Cardiac fibroblast (primary cell): ENCODE results near the gene PTP4A1.

Experiments used
- DNase-seq, 2 donors: peaks; one replicate each; pipeline versions ENCODE4 v3.0.0 to v3.0.0-alpha.2; 2010; ENCODE audit warnings: low read depth in 2 of 2
- H3K4me3 ChIP-seq, 2 donors: replicated peaks in 1 of 2; 1 replicate in 1 of 2; 2 replicates in 1 of 2; pipeline ENCODE4 v1.5.1; 2011; ENCODE audit warnings: low read depth in 2 of 2, low read length in 2 of 2, mild to moderate bottlenecking in 2 of 2, moderate library complexity in 1 of 2
- TF ChIP-seq, protein P1 (sequence below): IDR thresholded peaks from one replicate; pipeline ENCODE4 v1.5.1; 2011; ENCODE audit warnings: low read depth, mild to moderate bottlenecking, low read length, inconsistent platforms

Gene PTP4A1

DNA sequence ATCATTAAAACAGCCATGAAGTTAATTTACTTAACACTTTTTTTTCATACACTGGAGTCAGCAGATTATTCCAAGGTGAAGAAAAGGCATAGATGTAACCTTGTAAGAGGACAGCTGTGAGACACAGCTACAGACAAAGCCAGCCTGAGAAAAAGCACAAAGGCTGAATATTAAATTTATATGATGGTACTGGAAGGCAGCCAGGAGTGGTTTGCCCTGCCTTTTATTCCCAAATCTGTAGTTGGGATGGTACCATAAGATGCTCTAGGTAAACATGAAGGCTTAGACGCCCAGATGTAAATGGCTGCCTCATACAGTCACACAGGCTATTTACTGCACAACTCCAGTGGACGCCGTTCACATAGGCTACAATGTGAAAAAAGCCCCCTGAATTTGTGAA lies 42.1 kb upstream of the PTP4A1 start:
- TF ChIP-seq, protein P1, sequence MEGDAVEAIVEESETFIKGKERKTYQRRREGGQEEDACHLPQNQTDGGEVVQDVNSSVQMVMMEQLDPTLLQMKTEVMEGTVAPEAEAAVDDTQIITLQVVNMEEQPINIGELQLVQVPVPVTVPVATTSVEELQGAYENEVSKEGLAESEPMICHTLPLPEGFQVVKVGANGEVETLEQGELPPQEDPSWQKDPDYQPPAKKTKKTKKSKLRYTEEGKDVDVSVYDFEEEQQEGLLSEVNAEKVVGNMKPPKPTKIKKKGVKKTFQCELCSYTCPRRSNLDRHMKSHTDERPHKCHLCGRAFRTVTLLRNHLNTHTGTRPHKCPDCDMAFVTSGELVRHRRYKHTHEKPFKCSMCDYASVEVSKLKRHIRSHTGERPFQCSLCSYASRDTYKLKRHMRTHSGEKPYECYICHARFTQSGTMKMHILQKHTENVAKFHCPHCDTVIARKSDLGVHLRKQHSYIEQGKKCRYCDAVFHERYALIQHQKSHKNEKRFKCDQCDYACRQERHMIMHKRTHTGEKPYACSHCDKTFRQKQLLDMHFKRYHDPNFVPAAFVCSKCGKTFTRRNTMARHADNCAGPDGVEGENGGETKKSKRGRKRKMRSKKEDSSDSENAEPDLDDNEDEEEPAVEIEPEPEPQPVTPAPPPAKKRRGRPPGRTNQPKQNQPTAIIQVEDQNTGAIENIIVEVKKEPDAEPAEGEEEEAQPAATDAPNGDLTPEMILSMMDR, result no peak
- DNase-seq, result no peak
- H3K4me3 ChIP-seq, result no peak overlapping the region

DNA sequence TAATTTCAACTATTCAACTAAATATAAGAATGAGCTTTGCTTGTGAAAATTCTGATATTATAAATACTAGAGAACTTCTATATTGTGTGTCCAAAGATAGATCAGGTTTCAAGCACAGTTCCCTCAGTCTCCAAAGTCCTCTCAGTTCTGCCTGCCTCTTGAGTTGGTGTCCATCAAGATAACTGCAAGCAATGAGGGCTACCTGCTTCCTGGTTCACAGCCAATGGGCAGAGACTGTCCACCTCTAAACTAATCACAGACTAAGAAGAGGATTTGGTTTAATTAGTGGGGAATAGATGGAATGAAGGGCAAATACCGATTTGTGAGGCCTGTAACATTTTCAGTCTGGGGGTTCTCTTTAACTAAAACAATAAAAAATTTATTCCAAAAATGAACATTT lies 41.3 kb upstream of the PTP4A1 start:
- H3K4me3 ChIP-seq, result no peak overlapping the region
- TF ChIP-seq, protein P1, result no peak
- DNase-seq, result no peak

DNA sequence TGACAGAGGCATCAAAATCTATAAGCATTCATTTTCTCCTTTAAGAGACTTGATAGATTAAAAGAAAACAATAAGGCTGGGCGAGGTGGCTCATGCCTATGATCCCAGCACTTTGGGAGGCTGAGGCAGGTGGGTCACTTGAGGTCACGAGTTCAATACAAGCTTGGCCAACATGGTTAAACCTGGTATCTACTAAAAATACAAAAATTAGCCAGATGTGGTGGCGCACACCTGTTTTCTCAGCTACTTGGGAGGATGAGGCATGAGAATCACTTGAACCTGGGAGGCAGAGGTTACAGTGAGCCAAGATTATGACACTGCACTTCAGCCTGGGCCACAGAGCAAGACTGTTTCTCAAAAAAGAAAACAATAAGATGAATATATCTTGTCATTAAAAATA lies 39.3 kb upstream of the PTP4A1 start:
- DNase-seq, result no peak
- H3K4me3 ChIP-seq, result no peak overlapping the region
- TF ChIP-seq, protein P1, result no peak

DNA sequence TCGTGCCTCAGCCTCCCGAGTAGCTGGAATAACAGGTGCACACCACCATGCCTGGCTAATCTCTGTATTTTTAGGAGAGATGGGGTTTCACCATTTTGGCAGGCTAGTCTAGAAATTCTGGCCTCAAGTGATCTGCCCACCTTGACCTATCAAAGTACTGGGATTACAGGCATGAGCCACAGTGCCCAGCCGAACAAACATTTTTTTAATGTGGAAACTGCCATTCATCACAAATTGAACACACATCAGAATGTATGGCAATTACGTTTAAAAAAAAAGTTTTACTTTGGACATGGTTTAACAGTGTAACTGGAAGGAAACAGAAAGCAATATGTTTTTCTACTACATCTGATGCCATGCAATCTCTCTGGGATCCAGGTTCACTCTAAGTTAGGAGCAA lies 38.3 kb upstream of the PTP4A1 start:
- TF ChIP-seq, protein P1, result no peak

DNA sequence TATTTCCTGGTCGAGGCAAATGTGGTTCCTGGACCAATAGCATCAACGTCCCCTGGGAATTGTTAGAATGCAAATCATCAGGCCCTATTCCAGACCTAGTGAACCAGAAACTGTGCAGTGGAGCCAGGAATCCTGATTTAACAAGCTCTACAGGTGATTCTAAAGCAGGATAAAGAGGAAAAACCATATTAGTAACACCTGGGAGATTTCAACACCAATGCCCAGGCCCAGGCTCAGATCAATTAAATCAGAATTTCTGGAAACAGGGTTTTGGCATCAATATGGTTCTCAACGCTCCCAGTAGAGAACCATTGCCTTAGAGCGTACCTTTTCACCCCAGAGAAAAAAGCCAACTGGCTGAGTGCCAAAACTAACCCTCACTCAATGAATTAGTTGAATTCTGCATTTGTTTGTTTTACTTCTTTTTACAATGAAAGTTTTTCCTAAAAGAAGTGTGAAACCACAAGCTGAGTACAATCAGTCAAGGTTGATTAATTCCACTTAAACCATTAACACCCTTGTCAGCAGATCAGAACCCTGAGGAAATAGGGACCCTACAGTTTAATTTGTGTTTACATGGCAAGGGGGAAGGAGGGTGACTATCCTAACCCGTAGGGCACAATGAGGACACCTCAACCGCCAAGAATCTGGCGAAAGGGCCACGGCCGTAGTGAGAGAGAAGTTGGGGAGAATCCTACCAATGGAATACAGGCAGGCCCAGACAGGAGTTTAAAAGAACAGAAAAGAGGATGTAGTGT lies 34.9 kb upstream of the PTP4A1 start:
- H3K4me3 ChIP-seq, result no peak overlapping the region
- DNase-seq, result peak; percentile 8 to 49
- TF ChIP-seq, protein P1, result no peak

More for the DNA sequence above, 38.3 kb upstream of the PTP4A1 start:
- no peak overlapping the region for H3K4me3 ChIP-seq
- no peak for DNase-seq

DNA sequence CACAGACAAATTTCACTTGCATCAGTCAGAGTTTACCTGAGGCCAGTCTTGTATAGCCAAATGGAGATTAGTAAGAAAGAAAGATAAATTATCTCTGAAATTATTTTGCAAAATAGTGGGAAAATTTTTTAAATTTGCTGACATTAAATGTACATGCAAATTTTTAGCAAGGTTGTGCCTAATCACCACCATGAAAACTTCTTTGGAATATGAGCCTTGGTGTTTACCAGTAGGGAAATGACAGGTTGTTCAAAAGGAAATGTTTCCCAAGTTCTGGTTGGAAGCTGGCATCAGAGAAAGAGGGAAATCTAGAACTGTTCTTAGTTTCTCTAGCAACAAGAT lies 34.4 kb upstream of the PTP4A1 start:
- DNase-seq, result no peak
- H3K4me3 ChIP-seq, result no peak overlapping the region
- TF ChIP-seq, protein P1, result no peak

DNA sequence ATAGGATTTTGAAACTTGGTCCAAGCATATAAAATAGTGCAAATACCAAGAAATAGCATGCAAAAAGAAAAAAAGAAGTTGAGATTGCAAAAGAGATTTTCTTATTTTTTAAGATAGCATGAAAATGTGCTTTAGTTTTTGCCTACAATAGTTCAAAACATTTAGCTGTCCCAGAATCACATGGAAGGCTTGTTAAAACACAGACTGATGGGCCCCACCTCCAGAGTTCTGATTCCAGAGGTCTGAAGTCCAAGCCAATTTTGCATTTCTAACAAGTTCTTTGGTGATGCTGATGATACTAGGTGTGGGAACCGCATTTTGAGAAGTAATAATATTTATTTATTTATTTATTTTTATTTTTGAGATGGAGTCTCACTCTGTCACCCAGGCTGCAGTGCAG lies 33.7 kb upstream of the PTP4A1 start:
- TF ChIP-seq, protein P1, result no peak
- DNase-seq, result no peak
- H3K4me3 ChIP-seq, result no peak overlapping the region
